ENCODE data around the gene C3orf22.

C3orf22 gene

GRCh38 chr3:126526668-126527005 is 32.1 kb downstream of the C3orf22 start:
- no peak for DNase-seq

- DNase-seq: no peak
These were observed 32.7 kb downstream of the C3orf22 start for GRCh38 chr3:126525853-126526667.

GRCh38 chr3:126525091-126525852 is 33.5 kb downstream of the C3orf22 start:
- DNase-seq: no peak

- no peak for DNase-seq
These were observed 34.2 kb downstream of the C3orf22 start for GRCh38 chr3:126524429-126524988.

GRCh38 chr3:126523745-126524428 is 34.8 kb downstream of the C3orf22 start, which contains the start of gene CHST13:
TSS of gene CHST13 (plus strand) at chr3:126524155. CDS start at chr3:126524333, 178 bp downstream.
- no peak for DNase-seq

GRCh38 chr3:126522363-126522788 is 36.4 kb downstream of the C3orf22 start:
- DNase-seq: peak; percentile 37

- DNase-seq: no peak
These were observed 37.4 kb downstream of the C3orf22 start for GRCh38 chr3:126521122-126521891.

- DNase-seq: no peak
These were observed 39.0 kb downstream of the C3orf22 start for GRCh38 chr3:126519506-126520455.

- DNase-seq: no peak
These were observed 40.0 kb downstream of the C3orf22 start for GRCh38 chr3:126518779-126519177.

- DNase-seq: no peak
These were observed 40.5 kb downstream of the C3orf22 start for GRCh38 chr3:126517986-126518778.

- no peak for DNase-seq
These were observed 41.3 kb downstream of the C3orf22 start, which contains the start of gene UROC1 for GRCh38 chr3:126517291-126517951. TSS of gene UROC1 (minus strand) at chr3:126517773. CDS start at chr3:126517719, 54 bp downstream.

- DNase-seq: no peak
These were observed 41.8 kb downstream of the C3orf22 start for GRCh38 chr3:126516936-126517290.

GRCh38 chr3:126516152-126516935 is 42.4 kb downstream of the C3orf22 start:
- DNase-seq: no peak

GRCh38 chr3:126515066-126515706 is 43.5 kb downstream of the C3orf22 start:
- no peak for DNase-seq

- no peak for DNase-seq
These were observed 44.6 kb downstream of the C3orf22 start for GRCh38 chr3:126514161-126514560.

- no peak for DNase-seq
These were observed 45.6 kb downstream of the C3orf22 start for GRCh38 chr3:126512916-126513650.

GRCh38 chr3:126512026-126512425 is 46.7 kb downstream of the C3orf22 start:
- no peak for DNase-seq

- no peak for DNase-seq
These were observed 47.4 kb downstream of the C3orf22 start for GRCh38 chr3:126511291-126511690.

Data from activated CD4-positive, alpha-beta T cell treated with anti-CD3 and anti-CD28 coated beads, Interleukin-2, amount 50 U/mL, for 16 hours (primary cell).